ENCODE results near the gene GIT1.

The GIT1 gene

GRCh38 chr17:29524692-29525091 is 64.8 kb downstream of the GIT1 start:
- no peak overlapping the region for H3K9ac ChIP-seq (ENCODE audit: low read length)
- no peaks in the 10 kb centered on the region for H3K9me3 ChIP-seq (ENCODE audit: control insufficient read depth, low read length)
- H3K27me3 ChIP-seq (ENCODE audit: control insufficient read depth, insufficient read depth, low read length), result no peaks in the 10 kb centered on the region
- H3K36me3 ChIP-seq (ENCODE audit: control insufficient read depth, insufficient read depth, low read length), result no peaks in the 10 kb centered on the region
- H3K4me1 ChIP-seq (ENCODE audit: control insufficient read depth, insufficient read depth, low read length), result no peaks in the 10 kb centered on the region
- H3K4me3 ChIP-seq (ENCODE audit: low read length), result no peak overlapping the region

All from mucosa of stomach (tissue), 1 donor.